ENCODE data around the gene BHLHE40.
A peak's percentile ranks its signal among the peaks of the same experiment; 100 is the strongest.

Gene BHLHE40

DNA sequence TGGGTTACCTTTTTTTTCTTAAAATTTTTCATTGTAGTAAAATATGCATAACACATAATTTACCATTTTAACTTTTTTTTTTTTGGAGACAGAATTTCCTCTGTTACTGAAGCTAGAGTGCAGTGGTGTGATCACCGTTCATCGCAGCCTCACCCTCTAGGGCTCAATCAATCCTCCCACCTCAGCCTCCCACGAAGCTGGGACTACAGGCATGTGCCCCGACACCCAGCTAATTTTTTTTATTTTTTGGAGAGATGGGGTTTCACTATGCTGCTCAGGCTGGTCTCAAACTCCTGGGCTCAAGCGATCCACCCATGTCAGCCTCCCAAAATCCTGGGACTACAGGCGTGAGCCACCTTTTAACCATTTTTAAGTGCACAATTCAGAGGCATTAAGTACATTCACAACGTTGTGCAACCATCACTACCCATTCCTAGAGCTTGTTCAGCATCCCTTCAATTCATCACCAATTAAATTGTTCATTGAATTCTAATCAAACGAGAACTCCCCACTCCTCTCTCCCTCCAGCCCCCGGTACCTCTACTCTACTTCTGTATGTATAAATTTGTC, 44.6 kb downstream of the BHLHE40 start:
- H3K4me3 ChIP-seq (ENCODE audit: low read depth, low read length), result peak overlapping the region; percentile 8
- POLR2A ChIA-PET, result interaction anchor here (0.7 to 4.6 kb wide), 7 partner anchors 29 to 529 kb away, joined by 3 to 44 read pairs (median 8); partner anchors contain the start of gene BHLHE40
- CTCF ChIA-PET, result interaction anchor here (0.6 to 9.8 kb wide), 8 partner anchors 15 to 368 kb away, joined by 4 to 215 read pairs (median 6); partner anchors contain the start of gene BHLHE40
- no peak for DNase-seq (ENCODE audit: low read depth, low spot score)
- TF ChIP-seq, protein P1, sequence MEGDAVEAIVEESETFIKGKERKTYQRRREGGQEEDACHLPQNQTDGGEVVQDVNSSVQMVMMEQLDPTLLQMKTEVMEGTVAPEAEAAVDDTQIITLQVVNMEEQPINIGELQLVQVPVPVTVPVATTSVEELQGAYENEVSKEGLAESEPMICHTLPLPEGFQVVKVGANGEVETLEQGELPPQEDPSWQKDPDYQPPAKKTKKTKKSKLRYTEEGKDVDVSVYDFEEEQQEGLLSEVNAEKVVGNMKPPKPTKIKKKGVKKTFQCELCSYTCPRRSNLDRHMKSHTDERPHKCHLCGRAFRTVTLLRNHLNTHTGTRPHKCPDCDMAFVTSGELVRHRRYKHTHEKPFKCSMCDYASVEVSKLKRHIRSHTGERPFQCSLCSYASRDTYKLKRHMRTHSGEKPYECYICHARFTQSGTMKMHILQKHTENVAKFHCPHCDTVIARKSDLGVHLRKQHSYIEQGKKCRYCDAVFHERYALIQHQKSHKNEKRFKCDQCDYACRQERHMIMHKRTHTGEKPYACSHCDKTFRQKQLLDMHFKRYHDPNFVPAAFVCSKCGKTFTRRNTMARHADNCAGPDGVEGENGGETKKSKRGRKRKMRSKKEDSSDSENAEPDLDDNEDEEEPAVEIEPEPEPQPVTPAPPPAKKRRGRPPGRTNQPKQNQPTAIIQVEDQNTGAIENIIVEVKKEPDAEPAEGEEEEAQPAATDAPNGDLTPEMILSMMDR (IDR thresholded peaks at IDR 0.05; ENCODE audit: insufficient read depth, low read length, missing control alignments), result no peak

DNA sequence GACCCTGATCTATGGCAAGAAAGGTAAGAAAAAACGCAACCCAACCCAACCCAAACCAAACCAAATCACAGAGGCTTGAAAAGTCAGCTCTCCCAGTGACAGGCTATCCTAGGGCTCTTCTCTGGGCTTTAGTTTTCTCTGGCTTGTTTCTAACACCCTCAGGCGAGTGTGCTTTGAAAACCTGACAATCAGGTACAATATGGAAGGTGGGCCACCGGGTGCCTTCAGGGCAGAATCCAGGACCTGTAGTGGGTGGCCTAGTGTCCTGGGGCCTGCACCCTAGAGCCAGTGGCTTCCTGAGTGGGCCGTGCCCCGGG, 46.8 kb downstream of the BHLHE40 start:
- ChIA-PET CTCF (interaction anchor here (0.6 to 9.8 kb wide), 17 partner anchors 7 to 373 kb away, joined by 3 to 215 read pairs (median 7); partner anchors contain the start of gene BHLHE40), POLR2A (interaction anchor here (1.0 to 1.3 kb wide), 7 partner anchors 39 to 314 kb away, joined by 3 to 9 read pairs (median 5); no protein-coding TSS in a partner anchor)
- TF ChIP-seq, protein P1 (IDR thresholded peaks at IDR 0.05; ENCODE audit: insufficient read depth, low read length, missing control alignments), result no peak
- DNase-seq (ENCODE audit: low read depth, low spot score), result no peak
- peak overlapping the region; percentile 59 for H3K4me3 ChIP-seq (ENCODE audit: low read depth, low read length)

DNA sequence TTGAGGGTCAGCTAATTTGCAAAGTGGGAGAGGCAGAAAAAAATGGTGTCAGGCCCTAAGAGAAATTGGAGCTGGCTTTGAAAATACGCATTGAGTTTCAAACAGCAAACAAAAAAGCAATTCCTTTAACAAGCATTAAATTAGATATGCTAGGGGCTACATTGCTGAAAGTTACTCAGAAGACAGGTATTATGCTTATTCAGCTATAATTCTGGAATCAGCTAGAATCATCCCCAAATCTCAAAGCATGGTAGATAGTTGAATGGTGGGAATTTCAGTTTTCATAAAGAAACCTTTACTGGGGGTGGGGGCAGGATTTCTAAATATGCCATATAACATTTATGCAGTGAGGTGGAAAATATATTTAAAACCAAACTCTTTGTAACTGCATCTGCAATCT, 50.5 kb downstream of the BHLHE40 start:
- ChIA-PET CTCF (interaction anchor here (9.8 kb wide), 1 partner anchor 314 kb away, joined by 215 read pairs; no protein-coding TSS in a partner anchor), POLR2A (no interaction called here)
- TF ChIP-seq, protein P1 (IDR thresholded peaks at IDR 0.05; ENCODE audit: insufficient read depth, low read length, missing control alignments), result no peak
- DNase-seq (ENCODE audit: low read depth, low spot score), result no peak
- no peak overlapping the region for H3K4me3 ChIP-seq (ENCODE audit: low read depth, low read length)

DNA sequence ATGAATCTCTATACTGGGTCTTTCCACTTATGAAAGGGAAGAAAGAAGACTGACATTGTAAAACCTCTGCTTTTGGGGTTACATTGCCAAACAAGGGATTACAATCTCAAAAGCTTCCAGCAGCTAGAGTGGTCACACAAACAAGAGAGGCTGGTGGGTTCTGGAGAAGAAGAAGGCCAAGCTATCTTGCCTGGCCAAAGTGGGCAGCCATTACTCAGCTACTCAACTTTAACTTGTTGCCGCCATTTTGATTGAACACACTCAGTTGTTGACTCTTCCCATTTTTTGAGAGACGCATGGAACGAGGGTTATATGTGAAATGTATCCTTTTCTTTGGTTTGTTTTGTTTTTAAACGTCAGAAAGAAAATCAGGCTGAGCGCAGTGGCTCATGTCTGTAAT, 50.9 kb downstream of the BHLHE40 start:
- TF ChIP-seq, protein P1 (IDR thresholded peaks at IDR 0.05; ENCODE audit: insufficient read depth, low read length, missing control alignments), result no peak
- POLR2A ChIA-PET, result no interaction called here
- CTCF ChIA-PET, result interaction anchor here (9.8 kb wide), 1 partner anchor 315 kb away, joined by 215 read pairs; no protein-coding TSS in a partner anchor

DNA sequence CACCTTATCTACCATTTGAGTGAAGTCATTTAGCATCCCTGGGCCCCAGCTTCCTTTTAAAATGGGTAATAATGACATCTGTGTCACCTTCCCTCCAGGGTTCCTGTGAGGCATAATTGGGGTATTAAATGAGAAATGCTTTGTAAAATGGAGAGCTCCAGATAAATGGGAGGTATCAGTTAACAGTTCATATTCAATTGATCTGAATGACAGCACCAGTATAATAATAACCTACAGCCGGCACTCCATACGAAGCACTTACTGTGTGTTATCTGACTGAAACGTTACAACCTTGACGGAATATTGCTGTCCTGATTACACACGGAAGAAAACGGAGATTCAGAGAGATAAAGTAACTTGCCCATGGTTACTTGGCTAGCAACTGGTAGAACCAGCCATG, 53.6 kb downstream of the BHLHE40 start:
- ChIA-PET POLR2A (no interaction called here), CTCF (interaction anchor here (1.1 kb wide), 1 partner anchor 11 kb away, joined by 4 read pairs; no protein-coding TSS in a partner anchor)
- DNase-seq (ENCODE audit: low read depth, low spot score), result no peak
- TF ChIP-seq, protein P1 (IDR thresholded peaks at IDR 0.05; ENCODE audit: insufficient read depth, low read length, missing control alignments), result no peak
- H3K4me3 ChIP-seq (ENCODE audit: low read depth, low read length), result no peak overlapping the region

More for the DNA sequence above, 50.9 kb downstream of the BHLHE40 start:
- no peak overlapping the region for H3K4me3 ChIP-seq (ENCODE audit: low read depth, low read length)
- DNase-seq (ENCODE audit: low read depth, low spot score), result no peak
